Heart right ventricle (tissue), 16 donors: ENCODE results near the gene MAD2L1. TPM values are rescaled to one million over a fixed set of nuclear protein-coding genes. Genes with fewer than 3 reads are reported as not detected.
A peak's percentile ranks its signal among the peaks of the same experiment; 100 is the strongest.
"Not testable (repeated sequence)": the region's sequence is repeated elsewhere in the genome, so short reads cannot be mapped to it uniquely, and the experiment has no call there.

Source experiments
- ATAC-seq, 8 donors: fragments of 200-7000 bp; cut with Tn5 transposase; one replicate each; pipeline ENCODE4 v1.9.1; 2020; ENCODE audit warnings: mild to moderate bottlenecking in 8 of 8, moderate library complexity in 8 of 8, moderate number of reproducible peaks in 1 of 8
- DNase-seq, 2 donors: peaks; one replicate each; pipeline ENCODE4 v3.0.0-alpha.2; 2020
- H3K27ac ChIP-seq, 10 donors: fragments of 200-600 bp; sonication (generic) in 2 of 10; one replicate each; pipeline versions ENCODE4 v1.5.0 to v1.8.0; 2020 to 2022; ENCODE audit warnings: mild to moderate bottlenecking in 3 of 10
- H3K27me3 ChIP-seq, 7 donors: fragments of 200-600 bp; one replicate each; pipeline ENCODE4 v1.8.0; 2021 to 2022; ENCODE audit warnings: mild to moderate bottlenecking in 2 of 7
- H3K36me3 ChIP-seq, 9 donors: fragments of 200-600 bp; sonication (generic) in 1 of 9; one replicate each; pipeline versions ENCODE4 v1.5.0 to v1.8.0; 2020 to 2022; ENCODE audit warnings: mild to moderate bottlenecking in 2 of 9
- H3K4me1 ChIP-seq, 9 donors: fragments of 200-600 bp; sonication (generic) in 1 of 9; one replicate each; pipeline versions ENCODE4 v1.5.0 to v1.8.0; 2020 to 2022; ENCODE audit warnings: mild to moderate bottlenecking in 4 of 9
- H3K4me3 ChIP-seq, 10 donors: fragments of 200-600 bp; sonication (generic) in 2 of 10; one replicate each; pipeline versions ENCODE4 v1.5.0 to v1.8.0; 2020 to 2022; ENCODE audit warnings: mild to moderate bottlenecking in 7 of 10, moderate library complexity in 2 of 10
- H3K9me3 ChIP-seq, 11 donors: fragments of 200-600 bp in 10 of 11; sonication (generic) in 2 of 11; one replicate each; pipeline versions ENCODE4 v1.5.0 to v1.8.0; 2013 to 2022; ENCODE audit warnings: mild to moderate bottlenecking in 2 of 11, control low read depth in 1 of 11, moderate library complexity in 1 of 11
- CTCF ChIP-seq, 9 donors: fragments of 200-600 bp; sonication (generic) in 2 of 9; IDR thresholded peaks; one replicate each; pipeline versions ENCODE4 v1.5.0 to v1.8.0; 2021 to 2022; ENCODE audit warnings: antibody characterized with exemption in 9 of 9, mild to moderate bottlenecking in 5 of 9, moderate library complexity in 1 of 9
- WGBS, 2 donors: extraction: QIAGEN DNeasy Blood & Tissue Kit; methylation state at CpG; one replicate each; pipeline ENCODE4 v1.1.7; 2013; ENCODE audit warnings: inconsistent platforms in 1 of 2; 5-methylcytosine and 5-hydroxymethylcytosine counted together
- intact Hi-C, 10 donors: fragments of 100-400 bp; cut with DNase I; formaldehyde crosslinking; loops; one replicate each; pipeline versions ENCODE4 v1.11.1 to v1.14.2; 2022
- polyA plus RNA-seq, 2 donors: library from polyadenylated mRNA; stranded (reverse); fragments of 200-250 nt; gene quantifications; one replicate each; pipeline ENCODE4 v1.2.3, GENCODE V29; 2013
- total RNA-seq, 10 donors: library from RNA; stranded (reverse); fragmentation: NEBNext Ultra II Directional in 3 of 10; extraction: Animal tissue kit (Norgen Biotek cat#: 25700) in 3 of 10; gene quantifications; one replicate each; pipeline versions ENCODE4 v1.2.1 to v1.2.4, GENCODE V29; 2021 to 2023
- donor health status: Arrhythmogenic right ventricular cardiomyopathy.
- donor health status: ischemic (EF 13 %, LVEDD 7.1; RV severe dilation, severe dysfunction).
- donor health status: healthy with polysubstance abuse.
- donor health status: DM: no; HTN: yes; CAD: no.
- donor health status: DM: no; HTN: no; CAD: no.
- donor health status: ischemic (EF 25% LVEDD 6.9; RV normal size, moderate dysfunction).
- donor health status: ischemic (EF 25% LVEDD 5.7; RV mildly dilated, moderate dysfunction).
- donor health status: healthy.
- donor health status: DM: yes; HTN: yes; CAD: no.
- donor health status: Ischemic cardiomyopathy.
- donor health status: ischemic (EF 35%, LVEDD 5.7; RV mildly dilated, moderate dysfunction).
- donor health status: nonischemic (EF 11% LVEDD 7.7; RV severe dilation, severe dysfunction).
- donor health status: DM: yes; HTN: yes; CAD: no.
- donor health status: PGD.
- donor health status: ischemic (EF 29% LVEDD 5.4; RV normal size, mild dysfunction).
- donor health status: nonischemic (EF 23%, LVEDD 6.1; RV moderate dilation, normal function).

The MAD2L1 gene
- total and polyA plus RNA-seq, 12 donors, result 0.59 to 3.3 (median 1.6) TPM

GRCh38 chr4:120065974-120066516, 603 bp downstream of the MAD2L1 start:
- WGBS, 2 donors, result 1 to 2% methylated on average over 15 of the region's 15 CpGs
- ATAC-seq (no peak), DNase-seq (no peak)
- intact Hi-C loops, result no loop called here
- Histone ChIP-seq H3K4me3 (peak overlapping the region; percentile 39 to 78 (median 67)), H3K4me1 (peaks cover 0 to 51% (median 32%) of the 10 kb centered on the region in 9 donors), H3K9me3 (no peaks in the 10 kb centered on the region), H3K27me3 (no peaks in the 10 kb centered on the region), H3K36me3 (no peaks in the 10 kb centered on the region), H3K27ac (peak overlapping the region in 8 of 10 donors; percentile 90 to 97 (median 96))
- no peak for TF ChIP-seq CTCF (IDR thresholded peaks at IDR 0.05)

GRCh38 chr4:120064887-120065286, 1.8 kb downstream of the MAD2L1 start:
- no peaks in the 10 kb centered on the region for H3K9me3 ChIP-seq
- ATAC-seq (no peak), DNase-seq (no peak)
- H3K4me1 ChIP-seq, result peaks cover 0 to 41% (median 25%) of the 10 kb centered on the region in 9 donors
- TF ChIP-seq CTCF (IDR thresholded peaks at IDR 0.05), result no peak
- intact Hi-C loops, result no loop called here
- WGBS, 2 donors, result 56 to 65% methylated on average over 5 of the region's 5 CpGs
- H3K4me3 ChIP-seq, result no peak overlapping the region
- no peak overlapping the region for H3K27ac ChIP-seq
- peaks cover 0 to 8% (median 0%) of the 10 kb centered on the region in 9 donors for H3K36me3 ChIP-seq
- no peaks in the 10 kb centered on the region for H3K27me3 ChIP-seq

- ATAC-seq, H3K27ac ChIP-seq, intact Hi-C loops, H3K27me3 ChIP-seq, DNase-seq, H3K4me3 ChIP-seq, H3K9me3 ChIP-seq: not testable (repeated sequence)
- Histone ChIP-seq H3K4me1 (peaks cover 0 to 33% (median 18%) of the 10 kb centered on the region in 9 donors), H3K36me3 (peaks cover 0 to 16% (median 0%) of the 10 kb centered on the region in 9 donors)
- WGBS, 2 donors, result 87 to 89% methylated on average over 9 of the region's 9 CpGs
Measured at GRCh38 chr4:120063711-120064110, 2.9 kb downstream of the MAD2L1 start.

- Histone ChIP-seq H3K27me3 (no peaks in the 10 kb centered on the region), H3K4me1 (peaks cover 0 to 23% (median 12%) of the 10 kb centered on the region in 9 donors), H3K36me3 (peaks cover 0 to 21% (median 0%) of the 10 kb centered on the region in 9 donors), H3K9me3 (no peaks in the 10 kb centered on the region), H3K4me3 (no peak overlapping the region), H3K27ac (no peak overlapping the region)
- TF ChIP-seq CTCF (IDR thresholded peaks at IDR 0.05), result no peak
- ATAC-seq (no peak), DNase-seq (no peak)
- 69 to 71% methylated on average over 5 of the region's 5 CpGs for WGBS, 2 donors
- intact Hi-C loops, result no loop called here
Measured at GRCh38 chr4:120062663-120063195, 3.9 kb downstream of the MAD2L1 start.

- no peaks in the 10 kb centered on the region for H3K27me3 ChIP-seq
- H3K4me3 ChIP-seq, result no peak overlapping the region
- H3K9me3 ChIP-seq, result no peaks in the 10 kb centered on the region
- DNase-seq (no peak), ATAC-seq (no peak)
- H3K27ac ChIP-seq, result no peak overlapping the region
- H3K36me3 ChIP-seq, result peaks cover 0 to 21% (median 0%) of the 10 kb centered on the region in 9 donors
- intact Hi-C loops, result loop anchor here in 4 of 10 donors (10.0 kb wide), 3 partner anchors 364 to 744 kb away; no protein-coding TSS in a partner anchor
- H3K4me1 ChIP-seq, result peaks cover 0 to 11% (median 0%) of the 10 kb centered on the region in 9 donors
- TF ChIP-seq CTCF (IDR thresholded peaks at IDR 0.05), result no peak
- WGBS, 2 donors, result 79 to 85% methylated on average over 1 of the region's 1 CpG
Measured at GRCh38 chr4:120059036-120059435, 7.6 kb downstream of the MAD2L1 start.
